ENCODE measurements around the gene ESCO1. TPM values are rescaled to one million over a fixed set of nuclear protein-coding genes. Genes with fewer than 3 reads are reported as not detected.

ESCO1 gene
- total RNA-seq, 1 experiment from 2014 or later = 10.8 TPM

GRCh38 chr18:21575656-21576055 lies 24.8 kb downstream of the ESCO1 start:
- intact Hi-C loops (cut with micrococcal nuclease; ENCODE audit: unreplicated experiment) = no loop called here

DNA sequence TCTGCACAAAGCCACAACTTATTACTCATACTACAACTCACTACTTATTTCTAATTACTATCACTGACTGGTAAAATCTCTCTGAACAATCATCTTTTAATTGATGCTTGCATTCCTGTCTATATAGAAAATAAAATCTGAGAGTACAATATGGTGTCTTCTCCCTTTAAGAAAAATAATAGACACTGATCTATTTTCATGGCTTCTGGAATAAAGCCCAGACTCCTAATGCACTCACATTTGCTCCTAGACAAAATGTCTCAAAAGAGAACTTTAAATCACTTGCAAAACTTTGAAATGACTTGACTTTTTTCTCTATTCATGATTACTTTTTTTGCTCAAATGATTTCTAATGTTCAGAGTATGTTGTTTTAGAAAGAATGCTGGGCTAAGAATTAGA lies 28.7 kb downstream of the ESCO1 start:
- TF ChIP-seq, protein P1, sequence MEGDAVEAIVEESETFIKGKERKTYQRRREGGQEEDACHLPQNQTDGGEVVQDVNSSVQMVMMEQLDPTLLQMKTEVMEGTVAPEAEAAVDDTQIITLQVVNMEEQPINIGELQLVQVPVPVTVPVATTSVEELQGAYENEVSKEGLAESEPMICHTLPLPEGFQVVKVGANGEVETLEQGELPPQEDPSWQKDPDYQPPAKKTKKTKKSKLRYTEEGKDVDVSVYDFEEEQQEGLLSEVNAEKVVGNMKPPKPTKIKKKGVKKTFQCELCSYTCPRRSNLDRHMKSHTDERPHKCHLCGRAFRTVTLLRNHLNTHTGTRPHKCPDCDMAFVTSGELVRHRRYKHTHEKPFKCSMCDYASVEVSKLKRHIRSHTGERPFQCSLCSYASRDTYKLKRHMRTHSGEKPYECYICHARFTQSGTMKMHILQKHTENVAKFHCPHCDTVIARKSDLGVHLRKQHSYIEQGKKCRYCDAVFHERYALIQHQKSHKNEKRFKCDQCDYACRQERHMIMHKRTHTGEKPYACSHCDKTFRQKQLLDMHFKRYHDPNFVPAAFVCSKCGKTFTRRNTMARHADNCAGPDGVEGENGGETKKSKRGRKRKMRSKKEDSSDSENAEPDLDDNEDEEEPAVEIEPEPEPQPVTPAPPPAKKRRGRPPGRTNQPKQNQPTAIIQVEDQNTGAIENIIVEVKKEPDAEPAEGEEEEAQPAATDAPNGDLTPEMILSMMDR (conservative IDR thresholded peaks at IDR 0.05) = no peak
- no peak for TF ChIP-seq EZH2 (IDR thresholded peaks at IDR 0.05; ENCODE audit: low read depth)
- no peak for DNase-seq
- Histone ChIP-seq H3F3A (ENCODE audit: insufficient read depth, low read depth) (no peaks in the 10 kb centered on the region), H3K4me1 (replicated peaks; ENCODE audit: insufficient read depth) (no peaks in the 10 kb centered on the region), H3K27me3 (ENCODE audit: insufficient read depth, low read depth) (no peaks in the 10 kb centered on the region), H3K9me2 (ENCODE audit: insufficient read depth) (no peaks in the 10 kb centered on the region), H4K20me1 (ENCODE audit: insufficient read depth) (no peaks in the 10 kb centered on the region), H3K27ac (no peak overlapping the region), H3K4me3 (no peak overlapping the region), H3K79me2 (ENCODE audit: low read depth) (no peaks in the 10 kb centered on the region), H3K9me3 (ENCODE audit: insufficient read depth, low read depth) (no peaks in the 10 kb centered on the region), H3K36me3 (ENCODE audit: low read depth) (0 out of 2 replicates have a peak, but pooled peaks cover 15% of the 10 kb centered on the region), H3K4me2 (no peak overlapping the region), H2AFZ (no peak overlapping the region)
- intact Hi-C loops (cut with micrococcal nuclease; ENCODE audit: unreplicated experiment) = no loop called here
- BruUV-seq (replicated peaks) = no TSS peak
- ChIA-PET CTCF (no interaction called here), POLR2A (ENCODE audit: unreplicated experiment) (no interaction called here)

More at GRCh38 chr18:21575656-21576055, 24.8 kb downstream of the ESCO1 start:
- H3K27me3 ChIP-seq (ENCODE audit: insufficient read depth, low read depth) = no peaks in the 10 kb centered on the region
- no peak overlapping the region for H3K27ac ChIP-seq
- BruUV-seq (replicated peaks) = no TSS peak
- no peaks in the 10 kb centered on the region for H3K9me3 ChIP-seq (ENCODE audit: insufficient read depth, low read depth)
- H3F3A ChIP-seq (ENCODE audit: insufficient read depth, low read depth) = no peaks in the 10 kb centered on the region
- no peak for DNase-seq
- H3K9me2 ChIP-seq (ENCODE audit: insufficient read depth) = no peaks in the 10 kb centered on the region
- no peaks in the 10 kb centered on the region for H3K4me1 ChIP-seq (replicated peaks; ENCODE audit: insufficient read depth)
- H3K4me3 ChIP-seq = no peak overlapping the region
- no peaks in the 10 kb centered on the region for H3K79me2 ChIP-seq (ENCODE audit: low read depth)
- no peak overlapping the region for H2AFZ ChIP-seq
- CTCF ChIA-PET = interaction anchor here (0.6 kb wide), 1 partner anchor 90 kb away, joined by 3 read pairs; no protein-coding TSS in a partner anchor
- no peak overlapping the region for H3K4me2 ChIP-seq
- no peaks in the 10 kb centered on the region for H4K20me1 ChIP-seq (ENCODE audit: insufficient read depth)
- POLR2A ChIA-PET (ENCODE audit: unreplicated experiment) = no interaction called here
- TF ChIP-seq, protein P1 (conservative IDR thresholded peaks at IDR 0.05) = no peak
- no peak for TF ChIP-seq EZH2 (IDR thresholded peaks at IDR 0.05; ENCODE audit: low read depth)
- H3K36me3 ChIP-seq (ENCODE audit: low read depth) = 0 out of 2 replicates have a peak, but pooled peaks cover 12% of the 10 kb centered on the region

- no peaks in the 10 kb centered on the region for H4K20me1 ChIP-seq (ENCODE audit: insufficient read depth)
- DNase-seq = no peak
- H3F3A ChIP-seq (ENCODE audit: insufficient read depth, low read depth) = no peaks in the 10 kb centered on the region
- H3K4me3 ChIP-seq = no peak overlapping the region
- H3K27ac ChIP-seq = no peak overlapping the region
- ChIA-PET POLR2A (ENCODE audit: unreplicated experiment) (no interaction called here), CTCF (no interaction called here)
- H3K4me2 ChIP-seq = no peak overlapping the region
- TF ChIP-seq, protein P1 (conservative IDR thresholded peaks at IDR 0.05) = no peak
- no peak for TF ChIP-seq EZH2 (IDR thresholded peaks at IDR 0.05; ENCODE audit: low read depth)
- H2AFZ ChIP-seq = no peak overlapping the region
- intact Hi-C loops (cut with micrococcal nuclease; ENCODE audit: unreplicated experiment) = no loop called here
- no peaks in the 10 kb centered on the region for H3K9me2 ChIP-seq (ENCODE audit: insufficient read depth)
- H3K4me1 ChIP-seq (replicated peaks; ENCODE audit: insufficient read depth) = no peaks in the 10 kb centered on the region
- H3K9me3 ChIP-seq (ENCODE audit: insufficient read depth, low read depth) = no peaks in the 10 kb centered on the region
- BruUV-seq (replicated peaks) = no TSS peak
- H3K36me3 ChIP-seq (ENCODE audit: low read depth) = no peaks in the 10 kb centered on the region
- H3K27me3 ChIP-seq (ENCODE audit: insufficient read depth, low read depth) = no peaks in the 10 kb centered on the region
- no peaks in the 10 kb centered on the region for H3K79me2 ChIP-seq (ENCODE audit: low read depth)
Observed at GRCh38 chr18:21559195-21559594, 41.3 kb downstream of the ESCO1 start.

All from PC-9 (cell line).